MV-4-11 (cell line): ENCODE measurements around the gene AMACR.
"Not testable (repeated sequence)": the region's sequence is repeated elsewhere in the genome, so short reads cannot be mapped to it uniquely, and the experiment has no call there.

ENCODE experiments used
- DNase-seq: peaks from one replicate; lab custom pipeline; 2025; lab: John Stamatoyannopoulos, UW

The AMACR gene

DNA sequence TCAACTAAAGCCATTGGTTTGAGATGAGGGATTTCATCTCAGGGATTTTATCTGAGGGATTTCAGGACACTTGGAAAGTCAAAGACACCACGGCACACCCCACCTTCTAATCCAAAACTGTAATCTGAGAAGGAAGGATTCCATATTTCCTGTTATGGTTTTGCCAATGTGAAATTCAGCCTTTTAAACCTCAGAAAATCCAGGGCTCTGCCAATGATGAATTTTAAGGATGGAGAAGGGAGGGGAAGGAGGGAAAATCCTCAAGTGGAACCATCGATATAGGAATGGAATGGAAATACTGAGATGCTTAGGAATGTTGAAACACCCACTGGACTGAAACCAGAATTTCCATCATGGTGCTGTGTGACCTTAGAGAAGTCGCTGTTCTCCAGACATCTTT, 29.9 kb upstream of the AMACR start:
- DNase-seq = no peak

- no peak for DNase-seq
These were observed 27.9 kb upstream of the AMACR start for GRCh38 chr5:34035756-34036155.

GRCh38 chr5:34034534-34035327, 26.9 kb upstream of the AMACR start:
- no peak for DNase-seq

- DNase-seq = no peak
These were observed 24.1 kb upstream of the AMACR start for GRCh38 chr5:34031966-34032365.

DNA sequence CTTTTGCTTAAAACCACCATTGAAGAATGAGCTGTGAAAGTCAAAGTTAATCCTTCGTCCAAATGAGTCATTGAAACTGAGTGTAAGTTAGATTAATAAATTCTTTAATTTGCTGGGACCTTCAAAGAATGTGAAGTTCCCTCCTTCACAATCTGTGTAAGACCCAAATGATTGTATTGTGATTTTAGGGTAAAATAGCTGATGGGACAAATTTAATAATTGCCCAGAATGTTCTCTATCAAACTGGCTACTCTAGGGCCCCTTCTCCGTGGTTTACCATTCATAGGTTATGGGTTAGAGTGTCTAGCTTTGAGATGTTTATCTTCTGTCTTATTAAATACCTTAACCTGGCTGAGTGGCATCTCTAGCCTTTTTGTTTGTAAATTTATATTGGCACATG, 23.3 kb upstream of the AMACR start:
- DNase-seq = no peak

GRCh38 chr5:34030585-34030984, 22.7 kb upstream of the AMACR start:
- DNase-seq = not testable (repeated sequence)

DNA sequence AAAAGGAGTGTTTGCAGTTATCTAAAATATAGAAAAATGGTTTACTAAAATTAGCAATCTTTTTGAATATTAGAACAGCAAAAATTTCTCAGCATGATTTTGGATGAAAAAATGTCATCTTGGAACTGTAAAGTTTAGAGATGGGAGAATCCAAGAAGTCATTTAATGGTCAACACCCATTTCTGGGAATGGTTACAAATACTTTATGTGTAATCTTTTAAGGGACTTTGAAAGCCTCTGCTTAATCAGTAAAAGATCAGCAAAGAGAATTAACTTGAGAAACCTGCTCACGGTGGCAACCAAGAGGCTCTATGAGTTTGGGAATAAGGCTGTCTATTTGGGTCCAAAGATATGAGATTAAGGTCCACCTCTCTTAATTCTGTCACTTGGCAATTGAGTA, 22.2 kb upstream of the AMACR start:
- DNase-seq = no peak

DNA sequence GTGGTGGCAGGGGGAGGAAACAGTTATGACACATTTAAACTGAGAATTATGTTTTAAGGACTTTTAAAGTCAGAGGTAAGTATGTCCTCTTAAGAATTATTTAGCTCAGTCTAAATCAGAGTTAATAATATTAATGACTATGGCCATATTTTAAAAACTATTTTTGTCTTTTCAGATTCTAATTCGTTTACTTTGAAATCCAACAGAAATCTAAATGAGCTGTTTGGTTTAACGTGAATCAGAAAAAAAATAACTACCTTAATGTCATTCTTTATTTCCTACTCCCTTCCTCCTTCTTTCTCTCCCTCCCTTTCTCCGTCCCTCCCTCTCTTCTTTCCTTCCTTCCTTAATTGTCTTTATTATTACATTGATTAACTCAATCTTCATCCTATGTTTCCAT, 20.5 kb upstream of the AMACR start:
- no peak for DNase-seq

DNA sequence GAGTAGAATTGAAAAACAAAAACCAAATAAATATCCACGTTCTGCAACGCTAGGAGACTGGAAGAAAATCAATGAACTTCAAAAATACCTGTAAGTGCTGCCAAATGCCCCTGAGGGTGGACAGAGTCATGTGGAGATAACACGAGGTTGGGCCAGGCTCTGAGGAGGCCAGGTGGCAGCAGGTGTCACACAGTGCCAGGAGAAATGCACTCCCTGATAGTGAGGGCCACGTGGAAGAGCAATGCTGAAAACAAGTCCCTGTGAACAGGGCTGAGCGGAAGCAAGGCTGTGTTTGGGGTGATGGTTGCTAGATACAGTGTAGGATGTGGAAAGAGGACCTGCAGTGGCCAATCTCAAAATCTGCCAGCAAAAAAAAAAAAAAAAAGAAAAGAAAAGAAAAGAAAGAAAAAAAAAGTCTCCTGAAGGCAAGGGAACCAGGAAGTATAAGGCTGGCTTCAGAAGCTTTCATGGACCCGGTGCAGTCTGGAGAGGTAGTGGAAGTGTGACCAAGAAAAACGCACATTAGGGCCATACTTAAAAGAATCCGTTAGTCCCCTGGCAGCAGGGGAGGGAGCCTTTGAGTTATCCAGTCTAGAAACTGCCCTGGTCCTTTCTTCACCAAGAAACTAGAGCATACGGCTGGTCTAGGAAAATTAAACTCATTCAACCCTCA, 18.4 kb upstream of the AMACR start:
- no peak for DNase-seq

DNA sequence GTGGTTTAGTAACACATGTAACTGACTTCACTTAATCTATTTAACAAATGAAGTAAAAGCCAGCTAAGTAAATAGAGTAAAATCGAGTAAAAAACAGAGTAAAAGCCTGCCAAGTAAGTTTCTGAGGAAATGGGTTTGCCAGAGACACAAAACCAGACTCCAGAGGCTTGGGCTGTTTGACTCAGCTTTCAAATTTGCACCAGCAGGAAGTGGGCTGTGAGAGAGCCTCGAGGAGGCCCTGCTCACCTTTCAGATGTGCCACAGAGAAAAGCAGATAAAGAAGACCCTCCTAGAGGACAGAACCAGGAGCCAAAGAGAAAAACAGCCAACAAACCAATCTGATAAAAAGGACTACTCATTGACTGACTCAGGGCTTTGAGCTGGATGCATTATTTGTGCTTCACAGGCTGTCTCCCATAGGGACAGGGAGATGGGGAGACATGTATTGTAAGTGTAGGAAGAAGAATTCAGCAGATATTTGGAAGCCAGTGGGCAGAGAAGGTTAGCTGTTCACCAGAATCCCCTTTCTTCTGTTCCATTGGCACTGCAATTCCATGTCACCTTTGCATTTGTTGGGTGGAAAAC, 14.4 kb upstream of the AMACR start:
- DNase-seq = no peak

GRCh38 chr5:34021334-34021733, 13.5 kb upstream of the AMACR start:
- no peak for DNase-seq

GRCh38 chr5:34020726-34021125, 12.9 kb upstream of the AMACR start:
- DNase-seq = no peak

- no peak for DNase-seq
These were observed 9.4 kb upstream of the AMACR start for GRCh38 chr5:34017254-34017653.

GRCh38 chr5:34016750-34017149, 8.9 kb upstream of the AMACR start:
- no peak for DNase-seq

DNA sequence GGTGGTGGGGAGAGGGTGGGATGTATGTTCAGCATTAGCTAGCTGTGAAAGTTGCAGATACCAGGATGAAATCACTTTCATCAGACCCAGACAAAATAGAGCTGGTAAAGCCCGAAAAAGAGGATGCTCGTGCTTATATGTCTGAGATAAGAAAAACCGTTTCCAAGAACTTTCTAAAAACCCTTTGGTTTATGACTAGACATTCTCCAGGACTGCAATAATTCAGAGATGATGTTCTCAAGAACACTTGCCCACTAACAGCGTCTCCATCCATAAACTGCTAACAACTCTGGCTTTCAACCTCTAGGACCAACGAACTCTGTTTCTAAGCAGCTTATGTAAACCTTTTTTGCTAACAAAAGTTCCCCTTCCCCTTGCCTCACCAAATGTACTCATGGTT, 8.4 kb upstream of the AMACR start:
- no peak for DNase-seq

GRCh38 chr5:34015120-34015822, 7.4 kb upstream of the AMACR start:
- no peak for DNase-seq

DNA sequence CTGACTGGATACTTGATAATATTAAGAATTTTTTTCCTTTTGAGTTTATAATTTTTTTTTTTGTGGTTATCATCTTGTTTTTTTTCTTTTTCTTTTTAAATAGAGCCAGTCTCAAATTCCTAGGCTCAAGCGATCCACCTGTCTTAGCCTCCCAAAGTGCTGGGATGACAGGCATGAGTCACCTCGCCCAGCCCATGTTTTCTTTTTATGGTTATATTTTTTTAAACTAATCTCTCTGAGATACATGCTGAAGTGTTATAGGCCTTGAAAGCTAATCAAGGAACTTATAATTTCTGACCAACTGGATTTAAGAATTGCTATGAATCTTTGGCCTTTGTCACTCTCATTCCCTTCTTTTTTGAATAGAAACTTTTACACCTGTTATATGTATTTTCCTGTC, 6.8 kb upstream of the AMACR start:
- no peak for DNase-seq

DNA sequence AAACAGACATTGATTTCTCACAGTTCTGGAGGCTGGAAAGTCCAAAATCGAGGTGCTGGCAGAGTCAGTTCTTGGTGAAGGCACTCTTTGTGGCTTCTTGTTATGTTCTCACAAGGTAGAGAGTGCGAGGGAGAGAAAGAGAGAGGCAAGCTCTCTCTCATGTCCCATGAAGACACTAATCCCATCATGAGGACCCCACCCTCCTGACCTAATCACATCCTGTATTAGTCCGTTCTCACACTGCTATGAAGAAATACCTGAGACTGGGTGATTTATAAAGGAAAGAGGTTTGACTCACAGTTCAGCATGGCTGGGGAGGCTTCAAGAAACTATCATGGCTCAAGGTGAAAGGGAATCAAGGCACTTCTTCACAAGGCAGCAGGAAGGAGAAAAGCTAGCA, 5.7 kb upstream of the AMACR start:
- DNase-seq = no peak

GRCh38 chr5:34012791-34013190, 4.9 kb upstream of the AMACR start:
- no peak for DNase-seq

DNA sequence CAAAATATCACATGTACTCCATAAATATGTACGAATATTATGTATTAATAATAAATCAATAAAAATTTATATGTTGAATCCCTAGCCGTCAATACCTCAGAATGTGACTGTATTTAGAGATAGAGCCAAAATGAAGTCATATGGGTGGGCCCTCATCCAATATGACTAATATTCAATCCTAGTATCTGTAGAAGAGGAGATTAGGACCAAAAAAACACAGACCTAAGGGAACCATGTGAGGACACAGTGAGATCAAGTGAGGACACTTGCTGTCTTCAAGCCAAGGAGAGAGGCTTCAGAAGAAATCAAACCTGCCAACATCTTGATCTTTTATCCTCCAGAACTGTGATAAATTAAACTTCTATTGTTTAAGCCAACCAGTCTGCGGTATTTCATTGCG, 3.7 kb upstream of the AMACR start:
- DNase-seq = no peak

- not testable (repeated sequence) for DNase-seq
These were observed 2.3 kb upstream of the AMACR start for GRCh38 chr5:34010146-34010545.

DNA sequence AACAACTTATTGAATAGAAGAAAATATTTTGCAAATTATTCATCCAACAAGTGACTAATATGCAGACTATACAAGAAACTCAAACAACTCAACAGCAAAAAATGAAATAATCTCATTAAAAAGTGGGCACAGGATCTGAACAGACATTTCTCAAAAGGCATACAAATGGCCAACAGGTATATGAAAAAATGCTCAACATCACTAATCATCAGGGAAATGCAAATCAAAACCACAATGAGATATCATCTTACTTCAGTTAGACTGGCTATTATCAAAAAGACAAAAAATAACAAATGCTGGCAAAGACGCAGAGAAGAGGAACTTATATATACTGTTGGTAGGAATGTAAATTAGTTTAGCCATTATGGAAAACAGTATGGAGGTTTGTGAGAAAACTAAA, 1.8 kb upstream of the AMACR start:
- no peak for DNase-seq

- DNase-seq = no peak
These were observed 952 bp upstream of the AMACR start for GRCh38 chr5:34008802-34009201.
